PC-9 (cell line): ENCODE measurements around the gene HTR3B. TPM values are rescaled to one million over a fixed set of nuclear protein-coding genes. Genes with fewer than 3 reads are reported as not detected.
"Not testable (repeated sequence)": the region's sequence is repeated elsewhere in the genome, so short reads cannot be mapped to it uniquely, and the experiment has no call there.

Experiments
- BruUV-seq: library from RNA; stranded (reverse); fragments of 400-500 nt; replicated peaks from 2 replicates; lab custom pipeline; 2021; lab: Mats Ljungman, UMichigan
- CTCF ChIA-PET: fragments of 300-600 bp; sonication (Branson Sonifier 250); formaldehyde crosslinking; loops from one replicate; lab custom pipeline; 2022; ENCODE audit warnings: antibody characterized with exemption; lab: Charles Lee
- POLR2A ChIA-PET: fragments of 300-600 bp; sonication (Branson Sonifier 250); formaldehyde crosslinking; loops from one replicate; lab custom pipeline; 2022; ENCODE audit warnings: antibody characterized with exemption; ENCODE audit not compliant: unreplicated experiment; lab: Charles Lee
- DNase-seq, 2 experiments: peaks; one replicate each; pipeline versions ENCODE4 v3.0.0 to v3.0.0-alpha.2; 2015 to 2022; ENCODE audit warnings: mixed read lengths in 1 of 2
- H2AFZ ChIP-seq: fragments of 200-600 bp; sonication (generic); 2 replicates; pipeline ENCODE4 v1.8.1; 2017; ENCODE audit warnings: antibody characterized with exemption
- H3F3A ChIP-seq: fragments of 200-600 bp; sonication (generic); 2 replicates; pipeline ENCODE4 v1.8.1; 2017; ENCODE audit warnings: antibody characterized with exemption, mild to moderate bottlenecking, low read depth; ENCODE audit not compliant: insufficient read depth
- H3K27ac ChIP-seq: fragments of 200-600 bp; sonication (generic); 2 replicates; pipeline ENCODE4 v1.6.1; 2016; ENCODE audit warnings: mixed run types
- H3K27me3 ChIP-seq: fragments of 200-600 bp; sonication (generic); 2 replicates; pipeline ENCODE4 v1.6.1; 2016; ENCODE audit warnings: low read depth, mixed run types; ENCODE audit not compliant: insufficient read depth
- H3K36me3 ChIP-seq: fragments of 200-600 bp; sonication (generic); 2 replicates; pipeline ENCODE4 v1.6.1; 2016; ENCODE audit warnings: low read depth, mixed run types
- H3K4me1 ChIP-seq: fragments of 200-600 bp; sonication (generic); replicated peaks from 2 replicates; pipeline ENCODE4 v1.6.1; 2016; ENCODE audit warnings: mixed run types; ENCODE audit not compliant: insufficient read depth
- H3K4me2 ChIP-seq: fragments of 200-600 bp; sonication (generic); 2 replicates; pipeline ENCODE4 v1.6.1; 2017; ENCODE audit warnings: mixed run types
- H3K4me3 ChIP-seq: fragments of 200-600 bp; sonication (generic); 2 replicates; pipeline ENCODE4 v1.6.1; 2016; ENCODE audit warnings: mixed run types
- H3K79me2 ChIP-seq: fragments of 200-600 bp; sonication (generic); 2 replicates; pipeline ENCODE4 v1.6.1; 2017; ENCODE audit warnings: low read depth, mixed run types
- H3K9me2 ChIP-seq: fragments of 200-600 bp; sonication (generic); 2 replicates; pipeline ENCODE4 v1.8.1; 2017; ENCODE audit warnings: mild to moderate bottlenecking; ENCODE audit not compliant: insufficient read depth
- H3K9me3 ChIP-seq: fragments of 200-600 bp; sonication (generic); 2 replicates; pipeline ENCODE4 v1.8.1; 2016; ENCODE audit warnings: low read depth; ENCODE audit not compliant: insufficient read depth
- H4K20me1 ChIP-seq: fragments of 200-600 bp; sonication (generic); 2 replicates; pipeline ENCODE4 v1.8.1; 2017; ENCODE audit not compliant: insufficient read depth
- EZH2 ChIP-seq: fragments of 200-600 bp; sonication (generic); IDR thresholded peaks from 2 replicates; pipeline ENCODE4 v1.8.0; 2017; ENCODE audit warnings: antibody characterized with exemption, low read depth
- intact Hi-C: fragments of 100-400 bp; cut with micrococcal nuclease; formaldehyde crosslinking; loops from one replicate; pipeline ENCODE4 v1.10.0; 2022; ENCODE audit not compliant: unreplicated experiment
- total RNA-seq: library from RNA; stranded (reverse); gene quantifications from 2 replicates; pipeline ENCODE4 v1.2.3, GENCODE V29; 2021
- TF ChIP-seq, protein P1 (sequence below): fragments of 200-600 bp; sonication (generic); conservative IDR thresholded peaks from 2 replicates; pipeline ENCODE4 v1.6.1; 2017; ENCODE audit warnings: mixed run types, antibody characterized with exemption, mild to moderate bottlenecking, moderate library complexity

Gene HTR3B
- total RNA-seq, 1 experiment from 2014 or later = not detected

GRCh38 chr11:113926273-113927197 lies 21.9 kb downstream of the HTR3B start:
- intact Hi-C loops = no loop called here
- no peaks in the 10 kb centered on the region for H3F3A ChIP-seq
- H4K20me1 ChIP-seq = no peaks in the 10 kb centered on the region
- no peaks in the 10 kb centered on the region for H3K9me3 ChIP-seq
- H3K36me3 ChIP-seq = no peaks in the 10 kb centered on the region
- TF ChIP-seq, protein P1, sequence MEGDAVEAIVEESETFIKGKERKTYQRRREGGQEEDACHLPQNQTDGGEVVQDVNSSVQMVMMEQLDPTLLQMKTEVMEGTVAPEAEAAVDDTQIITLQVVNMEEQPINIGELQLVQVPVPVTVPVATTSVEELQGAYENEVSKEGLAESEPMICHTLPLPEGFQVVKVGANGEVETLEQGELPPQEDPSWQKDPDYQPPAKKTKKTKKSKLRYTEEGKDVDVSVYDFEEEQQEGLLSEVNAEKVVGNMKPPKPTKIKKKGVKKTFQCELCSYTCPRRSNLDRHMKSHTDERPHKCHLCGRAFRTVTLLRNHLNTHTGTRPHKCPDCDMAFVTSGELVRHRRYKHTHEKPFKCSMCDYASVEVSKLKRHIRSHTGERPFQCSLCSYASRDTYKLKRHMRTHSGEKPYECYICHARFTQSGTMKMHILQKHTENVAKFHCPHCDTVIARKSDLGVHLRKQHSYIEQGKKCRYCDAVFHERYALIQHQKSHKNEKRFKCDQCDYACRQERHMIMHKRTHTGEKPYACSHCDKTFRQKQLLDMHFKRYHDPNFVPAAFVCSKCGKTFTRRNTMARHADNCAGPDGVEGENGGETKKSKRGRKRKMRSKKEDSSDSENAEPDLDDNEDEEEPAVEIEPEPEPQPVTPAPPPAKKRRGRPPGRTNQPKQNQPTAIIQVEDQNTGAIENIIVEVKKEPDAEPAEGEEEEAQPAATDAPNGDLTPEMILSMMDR = no peak
- no peak for TF ChIP-seq EZH2
- CTCF ChIA-PET = no interaction called here
- H2AFZ ChIP-seq = no peak overlapping the region
- no peaks in the 10 kb centered on the region for H3K79me2 ChIP-seq
- H3K27ac ChIP-seq = no peak overlapping the region
- H3K4me3 ChIP-seq = no peak overlapping the region
- peaks cover 97% of the 10 kb centered on the region for H3K27me3 ChIP-seq
- H3K9me2 ChIP-seq = no peaks in the 10 kb centered on the region
- H3K4me1 ChIP-seq = no peaks in the 10 kb centered on the region
- no TSS peak for BruUV-seq
- DNase-seq = no peak
- POLR2A ChIA-PET = no interaction called here
- H3K4me2 ChIP-seq = no peak overlapping the region

GRCh38 chr11:113928311-113928710 lies 23.7 kb downstream of the HTR3B start:
- intact Hi-C loops = no loop called here
- no peaks in the 10 kb centered on the region for H4K20me1 ChIP-seq
- ChIA-PET POLR2A (no interaction called here), CTCF (no interaction called here)
- no peak overlapping the region for H3K4me2 ChIP-seq
- H3K9me3 ChIP-seq = no peaks in the 10 kb centered on the region
- H3K79me2 ChIP-seq = no peaks in the 10 kb centered on the region
- no peaks in the 10 kb centered on the region for H3K9me2 ChIP-seq
- H3K36me3 ChIP-seq = no peaks in the 10 kb centered on the region
- no peak overlapping the region for H2AFZ ChIP-seq
- no peaks in the 10 kb centered on the region for H3K4me1 ChIP-seq
- no peak overlapping the region for H3K4me3 ChIP-seq
- BruUV-seq = no TSS peak
- no peak for TF ChIP-seq EZH2
- TF ChIP-seq, protein P1 = no peak
- H3F3A ChIP-seq = no peaks in the 10 kb centered on the region
- no peak overlapping the region for H3K27ac ChIP-seq
- DNase-seq = no peak
- H3K27me3 ChIP-seq = peaks cover 97% of the 10 kb centered on the region

GRCh38 chr11:113932788-113933187 lies 28.2 kb downstream of the HTR3B start:
- no peak overlapping the region for H3K4me3 ChIP-seq
- no peaks in the 10 kb centered on the region for H3K4me1 ChIP-seq
- no peak for DNase-seq
- peaks cover 99% of the 10 kb centered on the region for H3K27me3 ChIP-seq
- no peak overlapping the region for H3K27ac ChIP-seq
- H2AFZ ChIP-seq = no peak overlapping the region
- no peak for TF ChIP-seq EZH2
- TF ChIP-seq, protein P1 = no peak
- no peaks in the 10 kb centered on the region for H3K9me3 ChIP-seq
- H3K9me2 ChIP-seq = no peaks in the 10 kb centered on the region
- no peaks in the 10 kb centered on the region for H3K36me3 ChIP-seq
- BruUV-seq = no TSS peak
- CTCF ChIA-PET = no interaction called here
- H3F3A ChIP-seq = no peaks in the 10 kb centered on the region
- H4K20me1 ChIP-seq = no peaks in the 10 kb centered on the region
- no peak overlapping the region for H3K4me2 ChIP-seq
- intact Hi-C loops = no loop called here
- POLR2A ChIA-PET = no interaction called here
- H3K79me2 ChIP-seq = no peaks in the 10 kb centered on the region

GRCh38 chr11:113934193-113934592 lies 29.6 kb downstream of the HTR3B start:
- CTCF ChIA-PET, BruUV-seq, DNase-seq: not testable (repeated sequence)

More at GRCh38 chr11:113934193-113934592, 29.6 kb downstream of the HTR3B start:
- H3K36me3 ChIP-seq, H3K9me2 ChIP-seq, H3F3A ChIP-seq, H3K4me3 ChIP-seq, H3K27ac ChIP-seq, H2AFZ ChIP-seq, H4K20me1 ChIP-seq, intact Hi-C loops, H3K9me3 ChIP-seq, POLR2A ChIA-PET, H3K4me2 ChIP-seq, H3K79me2 ChIP-seq, H3K4me1 ChIP-seq: not testable (repeated sequence)
- H3K27me3 ChIP-seq = peaks cover 99% of the 10 kb centered on the region
